Measurements from ENCODE around the gene DLG2. TPM values are rescaled to one million over a fixed set of nuclear protein-coding genes. Genes with fewer than 3 reads are reported as not detected.

DLG2 gene
- total and polyA plus RNA-seq, 7 donors = 0.23 to 5.3 (median 3.4) TPM

DNA sequence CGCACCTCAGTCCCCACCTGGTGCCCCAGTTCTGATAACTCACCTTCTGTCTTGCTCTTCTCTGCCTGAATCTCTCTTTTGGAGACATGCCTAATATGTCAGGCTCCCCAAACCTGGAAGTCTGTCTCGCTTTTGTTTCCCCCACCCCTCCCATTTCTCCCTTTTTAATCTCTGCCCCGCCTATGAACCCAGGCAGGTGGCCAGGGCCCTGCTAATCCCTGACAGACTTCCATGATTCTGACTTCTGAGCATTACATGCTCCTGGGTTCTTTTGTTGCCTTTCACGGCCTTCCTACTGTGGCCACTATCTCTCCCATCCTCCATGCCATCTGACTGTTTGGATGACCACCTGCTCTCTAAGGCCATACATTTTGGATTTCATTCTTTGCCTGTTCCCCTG, 1220.1 kb downstream of the DLG2 start:
- Histone ChIP-seq H3K4me1 (no peaks in the 10 kb centered on the region), H3K27me3 (ENCODE audit: insufficient read depth in 3 of 3, low read length in 2 of 3) (no peaks in the 10 kb centered on the region), H3K36me3 (ENCODE audit: insufficient read depth in 1 of 2, low read depth in 1 of 2) (no peaks in the 10 kb centered on the region), H3K27ac (no peak overlapping the region), H3K9me3 (no peaks in the 10 kb centered on the region), H3K4me3 (no peak overlapping the region)
- TF ChIP-seq, protein P1, sequence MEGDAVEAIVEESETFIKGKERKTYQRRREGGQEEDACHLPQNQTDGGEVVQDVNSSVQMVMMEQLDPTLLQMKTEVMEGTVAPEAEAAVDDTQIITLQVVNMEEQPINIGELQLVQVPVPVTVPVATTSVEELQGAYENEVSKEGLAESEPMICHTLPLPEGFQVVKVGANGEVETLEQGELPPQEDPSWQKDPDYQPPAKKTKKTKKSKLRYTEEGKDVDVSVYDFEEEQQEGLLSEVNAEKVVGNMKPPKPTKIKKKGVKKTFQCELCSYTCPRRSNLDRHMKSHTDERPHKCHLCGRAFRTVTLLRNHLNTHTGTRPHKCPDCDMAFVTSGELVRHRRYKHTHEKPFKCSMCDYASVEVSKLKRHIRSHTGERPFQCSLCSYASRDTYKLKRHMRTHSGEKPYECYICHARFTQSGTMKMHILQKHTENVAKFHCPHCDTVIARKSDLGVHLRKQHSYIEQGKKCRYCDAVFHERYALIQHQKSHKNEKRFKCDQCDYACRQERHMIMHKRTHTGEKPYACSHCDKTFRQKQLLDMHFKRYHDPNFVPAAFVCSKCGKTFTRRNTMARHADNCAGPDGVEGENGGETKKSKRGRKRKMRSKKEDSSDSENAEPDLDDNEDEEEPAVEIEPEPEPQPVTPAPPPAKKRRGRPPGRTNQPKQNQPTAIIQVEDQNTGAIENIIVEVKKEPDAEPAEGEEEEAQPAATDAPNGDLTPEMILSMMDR (IDR thresholded peaks at IDR 0.05) = no peak
- DNase-seq = no peak
- no peak for ATAC-seq
- intact Hi-C loops (cut with DNase I) = no loop called here
- WGBS, 3 donors = 79 to 92% (median 81%) methylated on average over 4 of the region's 4 CpGs

DNA sequence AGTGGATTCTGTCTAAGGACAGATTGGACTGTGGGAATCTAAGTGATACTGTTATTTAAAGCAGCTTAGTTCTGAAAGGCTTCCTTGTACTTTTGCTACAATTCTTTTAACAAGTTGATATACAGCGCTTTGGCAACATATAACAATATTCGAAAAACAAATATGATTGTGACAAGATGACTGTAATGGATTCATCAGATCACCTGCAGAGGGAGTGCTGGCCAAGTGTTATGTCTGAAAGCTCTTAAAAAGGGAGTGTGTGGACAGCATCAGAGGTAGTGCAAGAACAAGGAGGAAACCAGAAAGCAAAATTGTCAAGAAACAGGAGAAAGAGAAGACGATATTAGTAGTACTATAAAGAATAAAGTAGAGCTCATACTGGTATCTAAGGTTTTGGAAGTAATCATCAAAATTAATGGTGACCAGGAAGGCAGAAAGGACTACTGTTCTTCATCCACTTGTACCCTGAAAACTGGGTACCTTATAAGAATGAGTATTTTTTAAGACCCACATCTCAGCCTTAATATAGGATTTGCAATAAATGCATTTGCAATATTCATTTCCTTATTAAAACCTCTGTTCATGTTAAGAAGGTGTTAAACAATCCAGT, 1229.0 kb downstream of the DLG2 start:
- no peaks in the 10 kb centered on the region for H3K27me3 ChIP-seq (ENCODE audit: insufficient read depth in 3 of 3, low read length in 2 of 3)

DNA sequence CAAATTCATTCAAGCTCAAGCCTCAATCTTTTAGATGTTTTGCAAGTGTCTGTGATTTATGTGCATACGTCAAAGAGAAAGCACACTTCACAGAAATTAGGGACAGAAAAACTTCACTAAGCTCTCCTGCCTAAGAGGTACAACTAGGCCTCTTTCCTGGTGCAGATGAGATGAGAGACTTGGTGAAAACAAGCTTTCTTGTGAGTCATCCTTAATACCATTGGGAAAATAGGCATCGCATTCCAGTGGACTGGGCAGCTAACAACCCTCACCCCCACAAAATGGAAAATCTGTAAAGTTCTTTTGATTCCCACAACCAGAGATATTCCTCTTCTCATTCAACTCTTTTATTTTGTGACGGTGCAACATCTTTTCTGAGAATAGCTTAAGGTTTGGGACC, 1230.6 kb downstream of the DLG2 start:
- Histone ChIP-seq H3K4me3 (no peak overlapping the region), H3K27ac (no peak overlapping the region), H3K4me1 (no peaks in the 10 kb centered on the region), H3K9me3 (no peaks in the 10 kb centered on the region), H3K36me3 (ENCODE audit: insufficient read depth in 1 of 2, low read depth in 1 of 2) (no peaks in the 10 kb centered on the region), H3K27me3 (ENCODE audit: insufficient read depth in 3 of 3, low read length in 2 of 3) (no peaks in the 10 kb centered on the region)
- TF ChIP-seq, protein P1 (IDR thresholded peaks at IDR 0.05) = no peak
- DNase-seq (no peak), ATAC-seq (no peak)
- WGBS, 3 donors = 83 to 91% (median 85%) methylated on average over 3 of the region's 3 CpGs
- intact Hi-C loops (cut with DNase I) = no loop called here

More for the DNA sequence above, 1229.0 kb downstream of the DLG2 start:
- WGBS, 3 donors = 72 to 82% (median 81%) methylated on average over 3 of the region's 3 CpGs
- no peaks in the 10 kb centered on the region for H3K36me3 ChIP-seq (ENCODE audit: insufficient read depth in 1 of 2, low read depth in 1 of 2)
- H3K4me1 ChIP-seq = no peaks in the 10 kb centered on the region
- H3K4me3 ChIP-seq = no peak overlapping the region
- no peak for DNase-seq
- TF ChIP-seq, protein P1 (IDR thresholded peaks at IDR 0.05) = no peak
- H3K9me3 ChIP-seq = no peaks in the 10 kb centered on the region
- intact Hi-C loops (cut with DNase I) = no loop called here
- ATAC-seq = no peak
- no peak overlapping the region for H3K27ac ChIP-seq

DNA sequence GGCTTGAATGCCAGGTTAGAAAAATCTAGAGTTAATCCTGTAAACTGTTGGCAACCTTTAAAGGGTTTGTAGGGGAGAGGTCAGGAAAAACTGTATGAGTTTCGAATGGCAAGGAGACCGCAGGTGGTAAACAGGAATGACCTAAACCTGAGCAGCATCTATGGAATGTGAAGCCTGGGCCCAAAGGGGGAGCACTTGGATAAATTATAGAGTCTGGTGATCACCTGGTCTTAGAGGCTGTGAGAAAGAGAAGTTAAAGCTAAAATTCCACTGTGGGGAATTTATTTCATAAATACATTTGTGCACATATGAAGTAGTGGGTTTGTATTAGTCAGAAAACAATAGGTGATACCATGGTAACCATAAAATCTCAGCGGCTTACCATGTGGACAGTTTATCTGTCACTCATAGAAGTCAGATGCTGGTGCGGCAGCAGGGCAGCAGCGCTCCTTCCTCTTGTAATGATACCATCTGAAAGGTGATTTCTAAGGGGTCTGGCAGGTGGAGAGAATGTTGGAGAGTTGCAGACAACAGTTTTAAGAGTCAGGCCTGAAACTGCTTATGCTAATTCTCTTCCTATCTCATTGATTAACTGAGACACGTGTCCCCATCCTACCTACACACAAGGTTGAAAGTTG, 1236.6 kb downstream of the DLG2 start:
- DNase-seq (no peak), ATAC-seq (no peak)
- Histone ChIP-seq H3K4me3 (no peak overlapping the region), H3K9me3 (no peaks in the 10 kb centered on the region), H3K27me3 (ENCODE audit: insufficient read depth in 3 of 3, low read length in 2 of 3) (no peaks in the 10 kb centered on the region), H3K27ac (no peak overlapping the region), H3K4me1 (no peaks in the 10 kb centered on the region), H3K36me3 (ENCODE audit: insufficient read depth in 1 of 2, low read depth in 1 of 2) (no peaks in the 10 kb centered on the region)
- TF ChIP-seq, protein P1 (IDR thresholded peaks at IDR 0.05) = no peak
- intact Hi-C loops (cut with DNase I) = no loop called here
- 74 to 76% (median 74%) methylated on average over 6 of the region's 6 CpGs for WGBS, 3 donors
